Esophagus muscularis mucosa (tissue), 4 donors: ENCODE measurements around the gene SLC30A2. TPM values are rescaled to one million over a fixed set of nuclear protein-coding genes. Genes with fewer than 3 reads are reported as not detected.

Experiments
- DNase-seq: peaks from one replicate; pipeline ENCODE4 v3.0.0-alpha.2; 2017; ENCODE audit errors: extremely low spot score
- H3K27ac ChIP-seq, 4 donors: fragments of 200-600 bp; sonication (generic); replicated peaks in 1 of 4; 1 replicate in 3 of 4; 2 replicates in 1 of 4; pipeline ENCODE4 v1.5.1; 2016 to 2019; ENCODE audit warnings: mild to moderate bottlenecking in 1 of 4
- H3K27me3 ChIP-seq, 4 donors: fragments of 200-600 bp; sonication (generic); one replicate each; pipeline versions ENCODE4 v1.5.1 to v1.6.0; 2016 to 2019
- H3K36me3 ChIP-seq, 4 donors: fragments of 200-600 bp; sonication (generic); one replicate each; pipeline ENCODE4 v1.5.1; 2016 to 2019
- H3K4me1 ChIP-seq, 4 donors: fragments of 200-600 bp; sonication (generic); one replicate each; pipeline ENCODE4 v1.5.1; 2016 to 2019
- H3K4me3 ChIP-seq, 4 donors: fragments of 200-600 bp; sonication (generic); 1 replicate in 2 of 4; 2 replicates in 2 of 4; pipeline ENCODE4 v1.5.1; 2016 to 2019; ENCODE audit warnings: mild to moderate bottlenecking in 4 of 4, moderate library complexity in 1 of 4
- H3K9me3 ChIP-seq, 4 donors: fragments of 200-600 bp; sonication (generic); 1 replicate in 3 of 4; 2 replicates in 1 of 4; pipeline ENCODE4 v1.5.1; 2016 to 2019
- EP300 ChIP-seq: sonication (generic); formaldehyde crosslinking; IDR thresholded peaks from one replicate; pipeline ENCODE4 v1.6.1; 2017; ENCODE audit warnings: antibody characterized with exemption
- POLR2A ChIP-seq: fragments of 450-650 bp; IDR thresholded peaks from one replicate; pipeline ENCODE4 v1.6.1; 2017; ENCODE audit warnings: antibody characterized with exemption, moderate library complexity, mild to moderate bottlenecking, low read depth
- POLR2AphosphoS5 ChIP-seq, 2 donors: sonication (generic); formaldehyde crosslinking; IDR thresholded peaks; one replicate each; pipeline ENCODE4 v1.6.1; 2017; ENCODE audit warnings: antibody characterized with exemption in 2 of 2
- WGBS: methylation state at CpG from one replicate; pipeline ENCODE4 v1.1.5; 2018; 5-methylcytosine and 5-hydroxymethylcytosine counted together
- intact Hi-C: fragments of 100-400 bp; cut with DNase I; formaldehyde crosslinking; loops from one replicate; pipeline ENCODE4 v1.15.1; 2023
- total RNA-seq, 4 donors: library from RNA; depleted of rRNA; stranded (reverse); fragments of >200 nt; gene quantifications; one replicate each; pipeline versions ENCODE4 v1.1.0 to v1.2.1, GENCODE V29; 2016
- TF ChIP-seq, protein P1 (sequence below), 3 experiments: fragments of 200-600 bp in 2 of 3; fragments of 450-650 bp in 1 of 3; sonication (generic) in 2 of 3; IDR thresholded peaks; one replicate each; pipeline ENCODE4 v1.5.1; 2017 to 2019; ENCODE audit warnings: antibody characterized with exemption in 3 of 3, mild to moderate bottlenecking in 2 of 3, moderate library complexity in 1 of 3

SLC30A2 gene
- total RNA-seq, 4 donors from 2014 or later = 0.17 TPM; not detected in 3

DNA sequence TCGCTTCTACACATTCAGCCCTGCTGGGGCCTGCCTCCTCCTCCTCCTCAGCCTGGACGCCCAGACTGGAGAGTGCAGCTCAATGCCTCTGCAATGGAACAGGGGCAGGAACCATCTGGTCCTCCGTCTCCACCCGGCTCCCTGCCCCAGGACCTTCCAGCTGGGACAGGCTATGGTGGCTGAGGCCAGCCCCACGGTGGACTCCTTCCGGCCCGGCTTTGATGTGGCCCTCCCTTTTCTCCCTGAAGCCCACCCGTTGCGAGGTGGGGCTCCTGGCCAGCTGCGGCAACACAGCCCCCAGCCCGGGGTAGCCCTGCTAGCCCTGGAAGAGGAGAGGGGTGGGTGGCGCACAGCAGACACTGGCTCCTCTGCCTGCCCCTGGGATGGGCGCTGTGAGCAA lies 22.9 kb downstream of the SLC30A2 start:
- TF ChIP-seq, protein P1, sequence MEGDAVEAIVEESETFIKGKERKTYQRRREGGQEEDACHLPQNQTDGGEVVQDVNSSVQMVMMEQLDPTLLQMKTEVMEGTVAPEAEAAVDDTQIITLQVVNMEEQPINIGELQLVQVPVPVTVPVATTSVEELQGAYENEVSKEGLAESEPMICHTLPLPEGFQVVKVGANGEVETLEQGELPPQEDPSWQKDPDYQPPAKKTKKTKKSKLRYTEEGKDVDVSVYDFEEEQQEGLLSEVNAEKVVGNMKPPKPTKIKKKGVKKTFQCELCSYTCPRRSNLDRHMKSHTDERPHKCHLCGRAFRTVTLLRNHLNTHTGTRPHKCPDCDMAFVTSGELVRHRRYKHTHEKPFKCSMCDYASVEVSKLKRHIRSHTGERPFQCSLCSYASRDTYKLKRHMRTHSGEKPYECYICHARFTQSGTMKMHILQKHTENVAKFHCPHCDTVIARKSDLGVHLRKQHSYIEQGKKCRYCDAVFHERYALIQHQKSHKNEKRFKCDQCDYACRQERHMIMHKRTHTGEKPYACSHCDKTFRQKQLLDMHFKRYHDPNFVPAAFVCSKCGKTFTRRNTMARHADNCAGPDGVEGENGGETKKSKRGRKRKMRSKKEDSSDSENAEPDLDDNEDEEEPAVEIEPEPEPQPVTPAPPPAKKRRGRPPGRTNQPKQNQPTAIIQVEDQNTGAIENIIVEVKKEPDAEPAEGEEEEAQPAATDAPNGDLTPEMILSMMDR (IDR thresholded peaks at IDR 0.05) = no peak
- no peak for TF ChIP-seq EP300
- no peak for TF ChIP-seq POLR2A
- TF ChIP-seq POLR2AphosphoS5 (IDR thresholded peaks at IDR 0.05) = no peak
- no peak overlapping the region for H3K4me3 ChIP-seq
- intact Hi-C loops = no loop called here
- H3K27ac ChIP-seq = no peak overlapping the region
- H3K27me3 ChIP-seq = no peaks in the 10 kb centered on the region
- no peak for DNase-seq
- H3K4me1 ChIP-seq = peaks cover 10 to 24% (median 18%) of the 10 kb centered on the region in 4 donors
- no peaks in the 10 kb centered on the region for H3K36me3 ChIP-seq
- WGBS = 77% methylated on average over 10 of the region's 13 CpGs
- no peaks in the 10 kb centered on the region for H3K9me3 ChIP-seq

DNA sequence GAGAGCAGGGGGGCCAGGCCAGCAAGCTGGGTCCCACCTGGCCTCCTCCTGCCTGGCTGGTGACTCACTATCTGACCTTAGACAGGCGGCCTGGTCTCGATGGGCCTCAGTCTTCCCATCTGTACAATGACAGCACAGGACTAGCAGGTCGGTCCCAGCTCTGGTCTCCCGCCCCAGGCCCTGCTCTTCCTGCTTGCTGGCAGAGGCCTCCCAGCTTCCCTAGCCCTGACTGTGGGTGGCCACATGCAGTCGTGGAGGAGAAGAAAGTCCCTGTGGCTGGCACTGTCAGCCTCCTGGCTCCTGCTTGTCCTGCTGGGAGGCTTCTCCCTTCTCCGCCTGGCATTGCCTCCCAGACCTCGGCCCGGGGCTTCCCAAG lies 23.5 kb downstream of the SLC30A2 start:
- no peak overlapping the region for H3K27ac ChIP-seq
- peaks cover 10 to 30% (median 20%) of the 10 kb centered on the region in 4 donors for H3K4me1 ChIP-seq
- WGBS = 74% methylated on average over 4 of the region's 8 CpGs

GRCh38 chr1:26021647-26022403 lies 24.1 kb downstream of the SLC30A2 start, which contains the start of gene EXTL1:
Gene EXTL1, plus strand, starts transcription at chr1:26021775. Its CDS starts 872 bp downstream, at chr1:26022647.
- Histone ChIP-seq H3K36me3 (no peaks in the 10 kb centered on the region), H3K4me1 (peaks cover 10 to 36% (median 21%) of the 10 kb centered on the region in 4 donors), H3K27ac (no peak within 1 kb of the TSS), H3K27me3 (no peaks in the 10 kb centered on the region), H3K4me3 (peak within 1 kb of the TSS in 3 of 4 donors; percentile 14 to 41 (median 18)), H3K9me3 (no peaks in the 10 kb centered on the region)
- intact Hi-C loops = no loop called here
- DNase-seq = no peak
- 39% methylated on average over 5 of the region's 15 CpGs for WGBS
- no peak for TF ChIP-seq POLR2A

More for the DNA sequence above, 23.5 kb downstream of the SLC30A2 start:
- Histone ChIP-seq H3K4me3 (peak overlapping the region in 1 of 4 donors; percentile 41), H3K9me3 (no peaks in the 10 kb centered on the region), H3K36me3 (no peaks in the 10 kb centered on the region), H3K27me3 (no peaks in the 10 kb centered on the region)
- TF ChIP-seq EP300 (no peak), POLR2AphosphoS5 (IDR thresholded peaks at IDR 0.05) (no peak), POLR2A (no peak)
- TF ChIP-seq, protein P1 (IDR thresholded peaks at IDR 0.05) = no peak
- DNase-seq = no peak
- intact Hi-C loops = no loop called here

DNA sequence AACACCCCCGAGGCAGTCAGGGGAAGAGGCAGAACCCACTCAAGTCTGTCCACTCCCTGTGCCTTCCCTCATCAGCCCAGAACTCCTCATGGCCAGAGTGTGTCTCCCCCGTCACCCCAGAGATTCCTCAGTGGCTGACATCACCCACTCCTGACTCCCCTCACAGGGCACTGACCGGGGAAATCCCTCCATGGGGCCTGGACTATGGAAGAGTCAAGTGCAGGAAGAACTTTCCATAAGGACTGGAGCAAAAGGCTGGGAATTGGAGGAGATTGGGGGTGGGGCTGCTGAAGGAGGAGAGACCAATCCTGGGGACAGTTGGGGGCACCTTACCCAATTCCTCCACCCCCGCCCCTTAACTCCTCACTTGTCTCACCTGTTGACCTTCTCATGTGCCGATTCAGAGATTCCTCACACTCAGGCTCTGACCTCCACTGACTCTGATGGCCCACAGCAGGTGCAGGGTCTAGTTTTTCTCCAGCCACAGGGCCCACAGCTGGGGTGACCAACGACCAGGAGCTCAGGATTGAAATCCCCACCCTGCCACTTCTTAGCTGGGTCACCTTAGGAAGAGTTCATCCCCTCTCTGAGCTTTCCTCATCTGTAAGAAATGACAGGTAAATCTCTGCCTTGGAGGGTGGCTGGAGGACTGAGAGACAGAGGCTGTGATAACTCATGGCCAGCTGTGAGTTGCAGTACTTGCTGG lies 24.8 kb downstream of the SLC30A2 start:
- TF ChIP-seq POLR2A (no peak), POLR2AphosphoS5 (IDR thresholded peaks at IDR 0.05) (no peak), EP300 (no peak)
- TF ChIP-seq, protein P1 (IDR thresholded peaks at IDR 0.05) = no peak
- Histone ChIP-seq H3K27ac (no peak overlapping the region), H3K9me3 (no peaks in the 10 kb centered on the region), H3K4me3 (peak overlapping the region in 1 of 4 donors; percentile 18), H3K27me3 (no peaks in the 10 kb centered on the region), H3K4me1 (peaks cover 10 to 41% (median 21%) of the 10 kb centered on the region in 4 donors), H3K36me3 (no peaks in the 10 kb centered on the region)
- intact Hi-C loops = no loop called here
- DNase-seq = no peak
- 54% methylated on average over 5 of the region's 6 CpGs for WGBS

DNA sequence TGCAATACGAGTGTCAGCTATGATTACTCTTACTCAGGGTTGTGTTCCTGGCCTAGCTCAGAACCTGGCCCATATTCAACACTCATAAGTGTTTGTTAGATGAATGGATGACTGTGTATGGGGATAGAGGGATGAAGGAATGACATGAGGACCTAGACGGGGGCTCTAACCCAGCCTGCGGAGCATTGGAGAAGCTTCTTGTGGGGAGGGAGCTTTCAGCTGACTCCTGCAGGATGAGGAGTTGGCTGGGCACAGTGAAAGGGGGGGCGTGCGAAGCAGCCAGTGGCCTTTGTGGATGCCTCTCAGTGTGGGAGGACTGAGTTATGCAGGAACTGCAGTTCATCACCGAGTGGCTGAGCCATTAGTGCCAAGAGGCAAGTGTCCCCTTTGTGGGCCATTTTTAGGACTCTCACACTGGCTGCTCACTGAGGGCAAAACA lies 25.6 kb downstream of the SLC30A2 start:
- H3K4me1 ChIP-seq = peaks cover 10 to 41% (median 21%) of the 10 kb centered on the region in 4 donors
- intact Hi-C loops = no loop called here
- no peak for DNase-seq

More for the DNA sequence above, 25.6 kb downstream of the SLC30A2 start:
- 36% methylated on average over 6 of the region's 6 CpGs for WGBS
- Histone ChIP-seq H3K9me3 (no peaks in the 10 kb centered on the region), H3K4me3 (no peak overlapping the region), H3K27ac (no peak overlapping the region), H3K36me3 (no peaks in the 10 kb centered on the region), H3K27me3 (no peaks in the 10 kb centered on the region)
- no peak for TF ChIP-seq POLR2A
- no peak for TF ChIP-seq POLR2AphosphoS5 (IDR thresholded peaks at IDR 0.05)
